DMS 273 (cell line): ENCODE data around the gene SYT11.
"Not testable (repeated sequence)": the region's sequence is repeated elsewhere in the genome, so short reads cannot be mapped to it uniquely, and the experiment has no call there.

Experiments used
- DNase-seq: peaks from one replicate; lab custom pipeline; 2025; ENCODE audit not compliant: unreplicated experiment; lab: John Stamatoyannopoulos, UW

The SYT11 gene

GRCh38 chr1:155859881-155860871, 809 bp downstream of the SYT11 start:
- DNase-seq = peak; percentile 92

- no peak for DNase-seq
These were observed 1.7 kb downstream of the SYT11 start for GRCh38 chr1:155860970-155861510.

- no peak for DNase-seq
These were observed 2.5 kb downstream of the SYT11 start for GRCh38 chr1:155861896-155862295.

GRCh38 chr1:155864393-155864792, 5.0 kb downstream of the SYT11 start:
- no peak for DNase-seq

- no peak for DNase-seq
These were observed 8.4 kb downstream of the SYT11 start for GRCh38 chr1:155867766-155868165.

- peak; percentile 85 for DNase-seq
These were observed 12.0 kb downstream of the SYT11 start for GRCh38 chr1:155871390-155871789.

GRCh38 chr1:155872527-155872926, 13.2 kb downstream of the SYT11 start:
- DNase-seq = no peak

- DNase-seq = peak; percentile 41
These were observed 14.5 kb downstream of the SYT11 start for GRCh38 chr1:155873860-155874259.

- no peak for DNase-seq
These were observed 18.6 kb downstream of the SYT11 start for GRCh38 chr1:155877945-155878344.

GRCh38 chr1:155880251-155880650, 20.9 kb downstream of the SYT11 start:
- no peak for DNase-seq

- DNase-seq = no peak
These were observed 21.6 kb downstream of the SYT11 start for GRCh38 chr1:155880950-155881349.

- DNase-seq = no peak
These were observed 22.9 kb downstream of the SYT11 start for GRCh38 chr1:155882235-155882634.

- no peak for DNase-seq
These were observed 23.4 kb downstream of the SYT11 start for GRCh38 chr1:155882766-155883165.

GRCh38 chr1:155884031-155884960, 24.9 kb downstream of the SYT11 start:
- DNase-seq = no peak

GRCh38 chr1:155884982-155885381, 25.6 kb downstream of the SYT11 start:
- DNase-seq = no peak

- DNase-seq = no peak
These were observed 29.1 kb downstream of the SYT11 start for GRCh38 chr1:155888481-155888880.

- DNase-seq = no peak
These were observed 30.2 kb downstream of the SYT11 start for GRCh38 chr1:155889566-155889965.

- DNase-seq = no peak
These were observed 30.9 kb downstream of the SYT11 start for GRCh38 chr1:155890251-155890650.

- DNase-seq = no peak
These were observed 33.4 kb downstream of the SYT11 start for GRCh38 chr1:155892796-155893195.

- DNase-seq = no peak
These were observed 34.2 kb downstream of the SYT11 start for GRCh38 chr1:155893389-155894142.

GRCh38 chr1:155895617-155896016, 36.2 kb downstream of the SYT11 start:
- not testable (repeated sequence) for DNase-seq
